Measurements from ENCODE around the gene MYRF. TPM values are rescaled to one million over a fixed set of nuclear protein-coding genes. Genes with fewer than 3 reads are reported as not detected.

MYRF gene
- total RNA-seq, 1 experiment from 2014 or later = 15.3 TPM

GRCh38 chr11:61773356-61773755 is 20.9 kb downstream of the MYRF start:
- no peak overlapping the region for H3K27ac ChIP-seq
- no peaks in the 10 kb centered on the region for H3F3A ChIP-seq (ENCODE audit: insufficient read depth, low read depth)
- POLR2A ChIA-PET (ENCODE audit: unreplicated experiment) = no interaction called here
- H3K9me2 ChIP-seq (ENCODE audit: insufficient read depth) = no peaks in the 10 kb centered on the region
- H2AFZ ChIP-seq = no peak overlapping the region
- TF ChIP-seq EZH2 (IDR thresholded peaks at IDR 0.05; ENCODE audit: low read depth) = no peak
- TF ChIP-seq CTCF (conservative IDR thresholded peaks at IDR 0.05) = no peak
- no peak overlapping the region for H3K4me2 ChIP-seq
- no peaks in the 10 kb centered on the region for H4K20me1 ChIP-seq (ENCODE audit: insufficient read depth)
- DNase-seq = no peak
- H3K36me3 ChIP-seq (ENCODE audit: low read depth) = no peaks in the 10 kb centered on the region
- no peaks in the 10 kb centered on the region for H3K27me3 ChIP-seq (ENCODE audit: insufficient read depth, low read depth)
- H3K4me1 ChIP-seq (replicated peaks; ENCODE audit: insufficient read depth) = peaks cover 6% of the 10 kb centered on the region
- no peaks in the 10 kb centered on the region for H3K79me2 ChIP-seq (ENCODE audit: low read depth)
- CTCF ChIA-PET = no interaction called here
- no peaks in the 10 kb centered on the region for H3K9me3 ChIP-seq (ENCODE audit: insufficient read depth, low read depth)
- BruUV-seq (replicated peaks) = no TSS peak
- intact Hi-C loops (cut with micrococcal nuclease; ENCODE audit: unreplicated experiment) = no loop called here
- H3K4me3 ChIP-seq = no peak overlapping the region

DNA sequence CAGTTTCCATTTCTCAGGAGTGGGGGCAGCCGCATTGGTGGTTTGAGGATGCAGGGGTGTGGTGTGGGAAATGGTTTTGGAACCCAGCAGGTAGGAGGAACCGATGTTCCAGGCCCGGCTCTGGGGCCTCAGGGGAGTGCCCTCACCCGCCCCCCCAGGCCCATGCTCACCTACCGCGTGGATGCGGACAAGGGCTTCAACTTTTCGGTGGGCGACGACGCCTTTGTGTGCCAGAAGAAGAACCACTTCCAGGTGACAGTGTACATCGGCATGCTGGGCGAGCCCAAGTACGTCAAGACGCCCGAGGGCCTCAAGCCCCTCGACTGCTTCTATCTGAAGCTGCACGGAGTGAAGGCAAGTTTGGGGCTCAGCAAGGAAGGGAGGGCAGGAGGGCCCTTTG is 21.4 kb downstream of the MYRF start:
- DNase-seq = no peak
- Histone ChIP-seq H3K27me3 (ENCODE audit: insufficient read depth, low read depth) (no peaks in the 10 kb centered on the region), H3K79me2 (ENCODE audit: low read depth) (no peaks in the 10 kb centered on the region), H3K4me3 (no peak overlapping the region), H3K4me2 (no peak overlapping the region), H4K20me1 (ENCODE audit: insufficient read depth) (no peaks in the 10 kb centered on the region), H3F3A (ENCODE audit: insufficient read depth, low read depth) (no peaks in the 10 kb centered on the region), H3K27ac (no peak overlapping the region), H3K9me2 (ENCODE audit: insufficient read depth) (no peaks in the 10 kb centered on the region), H3K9me3 (ENCODE audit: insufficient read depth, low read depth) (no peaks in the 10 kb centered on the region), H3K36me3 (ENCODE audit: low read depth) (no peaks in the 10 kb centered on the region), H2AFZ (no peak overlapping the region), H3K4me1 (replicated peaks; ENCODE audit: insufficient read depth) (peaks cover 6% of the 10 kb centered on the region)
- TF ChIP-seq EZH2 (IDR thresholded peaks at IDR 0.05; ENCODE audit: low read depth) (no peak), CTCF (conservative IDR thresholded peaks at IDR 0.05) (no peak)
- ChIA-PET CTCF (no interaction called here), POLR2A (ENCODE audit: unreplicated experiment) (no interaction called here)
- no TSS peak for BruUV-seq (replicated peaks)
- intact Hi-C loops (cut with micrococcal nuclease; ENCODE audit: unreplicated experiment) = no loop called here

DNA sequence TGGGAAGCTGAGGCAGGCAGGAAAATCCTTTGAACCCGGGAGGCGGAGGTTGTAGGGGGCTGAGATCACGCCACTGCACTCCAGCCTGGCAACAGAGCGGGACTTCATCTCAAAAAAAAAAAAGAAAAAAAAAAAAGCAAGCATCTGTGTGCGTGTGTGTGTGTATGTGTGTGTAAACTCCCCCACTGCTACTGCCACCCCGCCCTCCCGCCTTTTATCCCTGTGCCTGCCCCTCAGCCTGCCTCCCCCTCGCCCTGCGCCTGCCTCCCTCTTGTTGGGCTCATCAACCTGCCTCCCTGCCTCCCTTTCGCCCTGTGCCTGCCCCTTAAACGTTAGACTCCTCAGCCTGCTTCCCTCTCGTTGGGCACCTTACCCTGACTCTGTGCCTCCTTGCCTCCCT is 22.0 kb downstream of the MYRF start:
- Histone ChIP-seq H2AFZ (no peak overlapping the region), H3K9me2 (ENCODE audit: insufficient read depth) (no peaks in the 10 kb centered on the region), H3K36me3 (ENCODE audit: low read depth) (no peaks in the 10 kb centered on the region), H3K4me1 (replicated peaks; ENCODE audit: insufficient read depth) (peaks cover 6% of the 10 kb centered on the region), H3K9me3 (ENCODE audit: insufficient read depth, low read depth) (no peaks in the 10 kb centered on the region), H4K20me1 (ENCODE audit: insufficient read depth) (no peaks in the 10 kb centered on the region), H3K27me3 (ENCODE audit: insufficient read depth, low read depth) (no peaks in the 10 kb centered on the region), H3K4me3 (no peak overlapping the region), H3K79me2 (ENCODE audit: low read depth) (no peaks in the 10 kb centered on the region), H3F3A (ENCODE audit: insufficient read depth, low read depth) (no peaks in the 10 kb centered on the region), H3K4me2 (no peak overlapping the region), H3K27ac (no peak overlapping the region)
- CTCF ChIA-PET = no interaction called here
- TF ChIP-seq CTCF (conservative IDR thresholded peaks at IDR 0.05) (no peak), EZH2 (IDR thresholded peaks at IDR 0.05; ENCODE audit: low read depth) (no peak)
- no peak for DNase-seq
- POLR2A ChIA-PET (ENCODE audit: unreplicated experiment) = no interaction called here
- BruUV-seq (replicated peaks) = no TSS peak
- intact Hi-C loops (cut with micrococcal nuclease; ENCODE audit: unreplicated experiment) = no loop called here

Measured in PC-9 (cell line).